Esophagus squamous epithelium (tissue), 4 donors: Measurements from ENCODE around the gene CENPP.

ENCODE experiments used
- CTCF ChIP-seq, 6 experiments: fragments of 450-650 bp in 4 of 6; fragments of 200-600 bp in 2 of 6; sonication (generic) in 2 of 6; IDR thresholded peaks; one replicate each; pipeline ENCODE4 v1.5.1; 2016 to 2019; ENCODE audit warnings: antibody characterized with exemption in 6 of 6, mild to moderate bottlenecking in 4 of 6, moderate library complexity in 4 of 6
- POLR2A ChIP-seq, 4 donors: fragments of 450-650 bp; IDR thresholded peaks; one replicate each; pipeline ENCODE4 v1.6.1; 2017; ENCODE audit warnings: antibody characterized with exemption in 4 of 4, mild to moderate bottlenecking in 4 of 4, moderate library complexity in 3 of 4

- TF ChIP-seq POLR2A (IDR thresholded peaks at IDR 0.05) (no peak), CTCF (IDR thresholded peaks at IDR 0.05) (no peak)
Measured at GRCh38 chr9:92637886-92638620, 312.3 kb downstream of the CENPP start.
